H9 (cell line): ENCODE results near the gene MED22. TPM values are rescaled to one million over a fixed set of nuclear protein-coding genes. Genes with fewer than 3 reads are reported as not detected.

Experiments used
- DNase-seq: peaks from one replicate; pipeline ENCODE4 v3.0.0-alpha.2; 2017
- H2AFZ ChIP-seq: one replicate; pipeline ENCODE4 v1.6.1; 2013; ENCODE audit warnings: mild to moderate bottlenecking, low read length, control low read depth, moderate library complexity
- H2AK5ac ChIP-seq: 2 replicates; pipeline ENCODE4 v1.6.1; 2013; ENCODE audit warnings: low read length, control low read depth, mixed read lengths; ENCODE audit not compliant: insufficient read length
- H2BK120ac ChIP-seq: one replicate; pipeline ENCODE4 v1.6.1; 2013; ENCODE audit warnings: low read depth, mild to moderate bottlenecking, low read length, control low read depth, inconsistent platforms; ENCODE audit not compliant: poor library complexity, severe bottlenecking
- H2BK12ac ChIP-seq: 2 replicates; pipeline ENCODE4 v1.6.1; 2013; ENCODE audit warnings: low read length, control low read depth, mixed read lengths, low read depth; ENCODE audit not compliant: insufficient read length
- H2BK15ac ChIP-seq: 2 replicates; pipeline ENCODE4 v1.6.1; 2013; ENCODE audit warnings: low read depth, low read length, control low read depth
- H2BK20ac ChIP-seq: one replicate; pipeline ENCODE4 v1.6.1; 2013; ENCODE audit warnings: low read depth, mild to moderate bottlenecking, low read length, control low read depth, inconsistent platforms; ENCODE audit not compliant: poor library complexity, severe bottlenecking
- H2BK5ac ChIP-seq: 2 replicates; pipeline ENCODE4 v1.6.1; 2013; ENCODE audit warnings: low read length, control low read depth, mixed read lengths; ENCODE audit not compliant: insufficient read length
- H3K14ac ChIP-seq: 2 replicates; pipeline ENCODE4 v1.6.1; 2013; ENCODE audit warnings: low read length, control low read depth; ENCODE audit not compliant: insufficient read depth
- H3K18ac ChIP-seq: 2 replicates; pipeline ENCODE4 v1.6.1; 2013; ENCODE audit warnings: low read depth, mild to moderate bottlenecking, mixed read lengths, low read length, control low read depth; ENCODE audit not compliant: insufficient read length
- H3K23ac ChIP-seq: 2 replicates; pipeline ENCODE4 v1.6.1; 2013; ENCODE audit warnings: low read length, control low read depth, mixed read lengths, low read depth; ENCODE audit not compliant: insufficient read length
- H3K23me2 ChIP-seq: 2 replicates; pipeline ENCODE4 v1.6.1; 2013; ENCODE audit warnings: low read depth, mild to moderate bottlenecking, mixed read lengths, low read length, control low read depth; ENCODE audit not compliant: insufficient read length, poor library complexity, severe bottlenecking
- H3K27ac ChIP-seq: 2 replicates; pipeline ENCODE4 v1.5.1; 2013; ENCODE audit warnings: low read length, control low read depth, mixed read lengths, low read depth; ENCODE audit not compliant: insufficient read length
- H3K27me3 ChIP-seq: 2 replicates; pipeline ENCODE4 v1.6.1; 2013; ENCODE audit warnings: low read length, control low read depth, inconsistent platforms; ENCODE audit not compliant: insufficient read depth
- H3K4ac ChIP-seq: 2 replicates; pipeline ENCODE4 v1.6.1; 2013; ENCODE audit warnings: low read depth, mild to moderate bottlenecking, control low read depth, inconsistent platforms, low read length, moderate library complexity
- H3K4me1 ChIP-seq: 2 replicates; pipeline ENCODE4 v1.6.1; 2013; ENCODE audit warnings: low read length, control low read depth, inconsistent platforms; ENCODE audit not compliant: insufficient read depth
- H3K4me2 ChIP-seq: 2 replicates; pipeline ENCODE4 v1.6.1; 2013; ENCODE audit warnings: low read length, control low read depth, mixed read lengths; ENCODE audit not compliant: insufficient read length, insufficient read depth
- H3K56ac ChIP-seq: 2 replicates; pipeline ENCODE4 v1.6.1; 2013; ENCODE audit warnings: low read depth, mild to moderate bottlenecking, mixed read lengths, low read length, control low read depth; ENCODE audit not compliant: insufficient read length
- H3K79me1 ChIP-seq: 2 replicates; pipeline ENCODE4 v1.6.1; 2013; ENCODE audit warnings: low read depth, mild to moderate bottlenecking, moderate library complexity, low read length, control low read depth, inconsistent platforms; ENCODE audit not compliant: insufficient read depth, poor library complexity, severe bottlenecking
- H3K79me2 ChIP-seq: 2 replicates; pipeline ENCODE4 v1.6.1; 2013; ENCODE audit warnings: low read length, control low read depth, inconsistent platforms; ENCODE audit not compliant: insufficient read depth
- H3K9ac ChIP-seq: 2 replicates; pipeline ENCODE4 v1.6.1; 2013; ENCODE audit warnings: low read length, control low read depth, mixed read lengths; ENCODE audit not compliant: insufficient read length; ENCODE audit errors: extremely low read depth
- H3K9me3 ChIP-seq: one replicate; pipeline ENCODE4 v1.6.1; 2013; ENCODE audit warnings: low read depth, low read length, inconsistent platforms; ENCODE audit not compliant: control insufficient read depth
- H3T11ph ChIP-seq: one replicate; pipeline ENCODE4 v1.6.1; 2013; ENCODE audit warnings: mild to moderate bottlenecking, low read length, control low read depth, inconsistent platforms
- H4K20me1 ChIP-seq: one replicate; pipeline ENCODE4 v1.6.1; 2013; ENCODE audit not compliant: control insufficient read depth, insufficient read length, insufficient read depth
- H4K5ac ChIP-seq: 2 replicates; pipeline ENCODE4 v1.6.1; 2013; ENCODE audit warnings: low read depth, mild to moderate bottlenecking, mixed read lengths, low read length, control low read depth; ENCODE audit not compliant: insufficient read length
- H4K8ac ChIP-seq: replicated peaks from 2 replicates; pipeline ENCODE4 v1.6.1; 2013; ENCODE audit warnings: low read length, control low read depth, mixed read lengths, low read depth; ENCODE audit not compliant: insufficient read length
- H4K91ac ChIP-seq: 2 replicates; pipeline ENCODE4 v1.6.1; 2013; ENCODE audit warnings: low read depth, mild to moderate bottlenecking, moderate library complexity, mixed read lengths, low read length, control low read depth; ENCODE audit not compliant: insufficient read length
- H3K27ac Mint-ChIP-seq, 3 experiments: 2 replicates in 2 of 3; 3 replicates in 1 of 3; pipeline ENCODE4 v1.8.0; 2020 to 2021; ENCODE audit warnings: mixed read lengths in 3 of 3, mild to moderate bottlenecking in 1 of 3, moderate library complexity in 1 of 3
- H3K27me3 Mint-ChIP-seq: 2 replicates; pipeline ENCODE4 v1.8.0; 2021; ENCODE audit warnings: low read depth, mild to moderate bottlenecking, moderate library complexity, mixed read lengths
- H3K36me3 Mint-ChIP-seq, 3 experiments: 2 replicates in 2 of 3; 3 replicates in 1 of 3; pipeline ENCODE4 v1.8.0; 2020 to 2021; ENCODE audit warnings: low read depth in 3 of 3, mixed read lengths in 3 of 3; ENCODE audit not compliant: insufficient read depth in 1 of 3
- H3K4me1 Mint-ChIP-seq, 2 experiments: 2 replicates each; pipeline ENCODE4 v1.8.0; 2020; ENCODE audit warnings: mixed read lengths in 2 of 2
- H3K4me3 Mint-ChIP-seq, 2 experiments: 2 replicates in 1 of 2; 3 replicates in 1 of 2; pipeline ENCODE4 v1.8.0; 2020 to 2021; ENCODE audit warnings: mild to moderate bottlenecking in 2 of 2, mixed read lengths in 2 of 2, moderate library complexity in 1 of 2
- H3K9me3 Mint-ChIP-seq, 2 experiments: 2 replicates in 1 of 2; 3 replicates in 1 of 2; pipeline ENCODE4 v1.8.0; 2020; ENCODE audit warnings: mild to moderate bottlenecking in 2 of 2, mixed read lengths in 2 of 2, moderate library complexity in 1 of 2
- WGBS: extraction: QIAGEN DNeasy Blood & Tissue Kit; methylation state at CpG from one replicate; pipeline ENCODE4 v1.1.7; 2013; ENCODE audit warnings: missing lambda C conversion rate, low lambda C conversion rate, mixed read lengths; ENCODE audit not compliant: insufficient read length; ENCODE audit errors: extremely low coverage; 5-methylcytosine and 5-hydroxymethylcytosine counted together
- total RNA-seq: library from RNA; stranded (reverse); gene quantifications from 2 replicates; pipeline ENCODE4 v1.2.1, GENCODE V29; 2021
- TF ChIP-seq, protein P1 (sequence below): fragments of 200-600 bp; sonication (generic); conservative IDR thresholded peaks from 3 replicates; pipeline ENCODE4 v1.8.0; 2021; ENCODE audit warnings: antibody characterized with exemption, mild to moderate bottlenecking

MED22 gene
- total RNA-seq, 1 experiment from 2014 or later, result 60.1 TPM

- peaks cover 10% of the 10 kb centered on the region for H3K79me1 ChIP-seq
- Mint-ChIP-seq H3K27me3 (no peaks in the 10 kb centered on the region), H3K9me3 (peaks cover 0 to 3% of the 10 kb centered on the region in 2 experiments; a peak in 1 of 5 replicates), H3K4me3 (peak overlapping the region; percentile 95 to 99), H3K27ac (peak overlapping the region; percentile 97 to 100 (median 99)), H3K4me1 (peaks cover 22 to 34% of the 10 kb centered on the region in 2 experiments), H3K36me3 (peaks cover 60 to 83% (median 77%) of the 10 kb centered on the region in 3 experiments)
- H3K27ac ChIP-seq, result no peak overlapping the region
- H3K9me3 ChIP-seq, result no peaks in the 10 kb centered on the region
- TF ChIP-seq, protein P1, sequence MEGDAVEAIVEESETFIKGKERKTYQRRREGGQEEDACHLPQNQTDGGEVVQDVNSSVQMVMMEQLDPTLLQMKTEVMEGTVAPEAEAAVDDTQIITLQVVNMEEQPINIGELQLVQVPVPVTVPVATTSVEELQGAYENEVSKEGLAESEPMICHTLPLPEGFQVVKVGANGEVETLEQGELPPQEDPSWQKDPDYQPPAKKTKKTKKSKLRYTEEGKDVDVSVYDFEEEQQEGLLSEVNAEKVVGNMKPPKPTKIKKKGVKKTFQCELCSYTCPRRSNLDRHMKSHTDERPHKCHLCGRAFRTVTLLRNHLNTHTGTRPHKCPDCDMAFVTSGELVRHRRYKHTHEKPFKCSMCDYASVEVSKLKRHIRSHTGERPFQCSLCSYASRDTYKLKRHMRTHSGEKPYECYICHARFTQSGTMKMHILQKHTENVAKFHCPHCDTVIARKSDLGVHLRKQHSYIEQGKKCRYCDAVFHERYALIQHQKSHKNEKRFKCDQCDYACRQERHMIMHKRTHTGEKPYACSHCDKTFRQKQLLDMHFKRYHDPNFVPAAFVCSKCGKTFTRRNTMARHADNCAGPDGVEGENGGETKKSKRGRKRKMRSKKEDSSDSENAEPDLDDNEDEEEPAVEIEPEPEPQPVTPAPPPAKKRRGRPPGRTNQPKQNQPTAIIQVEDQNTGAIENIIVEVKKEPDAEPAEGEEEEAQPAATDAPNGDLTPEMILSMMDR, result no peak
- no peak overlapping the region for H4K8ac ChIP-seq
- H2BK20ac ChIP-seq, result no peak overlapping the region
- whole genome bisulfite sequencing, result no CpG with 5 or more reads among the region's 25 CpGs
- H4K91ac ChIP-seq, result peak overlapping the region; percentile 97
- H3K23ac ChIP-seq, result peak overlapping the region; percentile 4
- H2BK120ac ChIP-seq, result no peak overlapping the region
- H2AFZ ChIP-seq, result no peak overlapping the region
- H3K56ac ChIP-seq, result no peak overlapping the region
- no peak overlapping the region for H2BK15ac ChIP-seq
- no peak overlapping the region for H2BK12ac ChIP-seq
- H2AK5ac ChIP-seq, result peak overlapping the region; percentile 55
- peak overlapping the region; percentile 94 for H3K18ac ChIP-seq
- peak overlapping the region; percentile 17 for H2BK5ac ChIP-seq
- H3T11ph ChIP-seq, result no peak overlapping the region
- no peaks in the 10 kb centered on the region; the same call in 1 of the 2 replicates for H3K4me1 ChIP-seq
- no peak for DNase-seq
- H3K23me2 ChIP-seq, result peaks cover 5% of the 10 kb centered on the region
- H3K4me2 ChIP-seq, result peak overlapping the region; percentile 98
- no peaks in the 10 kb centered on the region for H3K27me3 ChIP-seq
- peak overlapping the region; percentile 81 for H4K5ac ChIP-seq
- peak overlapping the region; percentile 77 for H3K4ac ChIP-seq
- peaks cover 13% of the 10 kb centered on the region; the same call in 1 of the 2 replicates for H3K79me2 ChIP-seq
- H3K14ac ChIP-seq, result peak overlapping the region; percentile 97
- H4K20me1 ChIP-seq, result no peaks in the 10 kb centered on the region
- peak overlapping the region; percentile 99 for H3K9ac ChIP-seq
Measured at GRCh38 chr9:133348718-133349573, 1.0 kb upstream of the MED22 start.
